Neural cell (in vitro differentiated cells): ENCODE results near the gene MAP2K4. TPM values are rescaled to one million over a fixed set of nuclear protein-coding genes. Genes with fewer than 3 reads are reported as not detected.

Experiments
- H2AFZ ChIP-seq: fragments of 200-600, 300-800 bp; sonication (generic), shearing (Covaris generic); 2 replicates; pipeline ENCODE4 v1.6.0; 2014; ENCODE audit warnings: low read depth, mild to moderate bottlenecking, antibody characterized with exemption, low read length, moderate library complexity
- H3F3A ChIP-seq: fragments of 200-600 bp; shearing (Covaris generic); 2 replicates; pipeline ENCODE4 v1.6.1; 2016; ENCODE audit warnings: mild to moderate bottlenecking, moderate library complexity, mixed read lengths, antibody characterized with exemption, low read length; ENCODE audit not compliant: insufficient read depth, poor library complexity, severe bottlenecking
- H3K27ac ChIP-seq: fragments of 200-600, 300-800 bp; sonication (generic), shearing (Covaris generic); 2 replicates; pipeline ENCODE4 v1.5.1; 2014; ENCODE audit warnings: mild to moderate bottlenecking, low read length, moderate library complexity
- H3K27me3 ChIP-seq: fragments of 300-800, 200-600 bp; sonication (generic), shearing (Covaris generic); 2 replicates; pipeline ENCODE4 v1.6.0; 2014; ENCODE audit warnings: mild to moderate bottlenecking, low read depth, low read length, moderate library complexity; ENCODE audit not compliant: insufficient read depth
- H3K36me3 ChIP-seq: fragments of 300-800, 200-600 bp; sonication (generic), shearing (Covaris generic); 2 replicates; pipeline ENCODE4 v1.5.1; 2014; ENCODE audit warnings: mild to moderate bottlenecking, antibody characterized with exemption, low read length, moderate library complexity; ENCODE audit not compliant: insufficient read depth
- H3K4me2 ChIP-seq: fragments of 300-800, 200-600 bp; sonication (generic), shearing (Covaris generic); 2 replicates; pipeline ENCODE4 v1.6.0; 2014; ENCODE audit warnings: mild to moderate bottlenecking, low read length
- H3K4me3 ChIP-seq: fragments of 300-800, 200-600 bp; sonication (generic), shearing (Covaris generic); 2 replicates; pipeline ENCODE4 v1.5.1; 2014; ENCODE audit warnings: mild to moderate bottlenecking, low read length, moderate library complexity
- H3K79me2 ChIP-seq: fragments of 200-600 bp; shearing (Covaris generic); replicated peaks from 2 replicates; pipeline ENCODE4 v1.6.0; 2014; ENCODE audit warnings: mild to moderate bottlenecking, low read length, moderate library complexity; ENCODE audit not compliant: insufficient read depth
- H3K9ac ChIP-seq: fragments of 300-800, 200-600 bp; sonication (generic), shearing (Covaris generic); 2 replicates; pipeline ENCODE4 v1.6.1; 2016; ENCODE audit warnings: mild to moderate bottlenecking, low read length, mixed read lengths
- H3K9me2 ChIP-seq: fragments of 200-600 bp; shearing (Covaris generic); 2 replicates; pipeline ENCODE4 v1.6.1; 2016; ENCODE audit warnings: mild to moderate bottlenecking, low read length, mixed read lengths; ENCODE audit not compliant: insufficient read depth
- H3K9me3 ChIP-seq: fragments of 200-600, 300-800 bp; sonication (generic), shearing (Covaris generic); 2 replicates; pipeline ENCODE4 v1.6.1; 2016; ENCODE audit warnings: mild to moderate bottlenecking, mixed run types, low read length, moderate library complexity, mixed read lengths
- H4K20me1 ChIP-seq: fragments of 200-600 bp; shearing (Covaris generic); 2 replicates; pipeline ENCODE4 v1.6.1; 2016; ENCODE audit warnings: mild to moderate bottlenecking, mixed run types; ENCODE audit not compliant: insufficient read depth
- EP300 ChIP-seq: fragments of 450-650 bp; conservative IDR thresholded peaks from 2 replicates; pipeline ENCODE4 v1.6.1; 2014; ENCODE audit warnings: antibody characterized with exemption, mild to moderate bottlenecking, moderate library complexity; ENCODE audit not compliant: poor library complexity, severe bottlenecking
- EZH2 ChIP-seq: fragments of 200-600, 300-800 bp; shearing (Covaris generic), sonication (generic); IDR thresholded peaks from 2 replicates; pipeline ENCODE4 v1.6.1; 2014; ENCODE audit warnings: antibody characterized with exemption, low read length, borderline replicate concordance, mild to moderate bottlenecking; ENCODE audit not compliant: insufficient read depth, poor library complexity, severe bottlenecking
- MXI1 ChIP-seq: fragments of 450-650 bp; conservative IDR thresholded peaks from 2 replicates; pipeline ENCODE4 v1.6.1; 2014; ENCODE audit warnings: antibody characterized with exemption, mild to moderate bottlenecking; ENCODE audit not compliant: poor library complexity, severe bottlenecking
- POLR2AphosphoS5 ChIP-seq: IDR thresholded peaks from 2 replicates; pipeline ENCODE4 v1.6.1; 2012
- RAD21 ChIP-seq: fragments of 450-650 bp; conservative IDR thresholded peaks from 2 replicates; pipeline ENCODE4 v1.6.1; 2014; ENCODE audit warnings: antibody characterized with exemption, mild to moderate bottlenecking, moderate library complexity
- SMC3 ChIP-seq: fragments of 450-650 bp; conservative IDR thresholded peaks from 2 replicates; pipeline ENCODE4 v1.6.1; 2014; ENCODE audit warnings: antibody characterized with exemption, mild to moderate bottlenecking, moderate library complexity; ENCODE audit not compliant: poor library complexity
- TAF1 ChIP-seq: IDR thresholded peaks from 2 replicates; pipeline ENCODE4 v1.6.1; 2012; ENCODE audit warnings: low read depth
- polyA plus RNA-seq: library from polyadenylated mRNA; depleted of rRNA; stranded (reverse); fragments of >200 nt; gene quantifications from 2 replicates; pipeline ENCODE4 v1.2.3, GENCODE V29; 2014
- TF ChIP-seq, protein P1 (sequence below): fragments of 450-650 bp; IDR thresholded peaks from 2 replicates; pipeline ENCODE4 v1.5.1; 2014; ENCODE audit warnings: antibody characterized with exemption, mild to moderate bottlenecking, moderate library complexity; ENCODE audit not compliant: poor library complexity, severe bottlenecking
- TF ChIP-seq, protein P2 (sequence below): IDR thresholded peaks from 2 replicates; pipeline ENCODE4 v1.6.1; 2012; ENCODE audit warnings: borderline replicate concordance

Gene MAP2K4
- polyA plus RNA-seq, 1 donor from 2014 or later = 78.4 TPM

DNA sequence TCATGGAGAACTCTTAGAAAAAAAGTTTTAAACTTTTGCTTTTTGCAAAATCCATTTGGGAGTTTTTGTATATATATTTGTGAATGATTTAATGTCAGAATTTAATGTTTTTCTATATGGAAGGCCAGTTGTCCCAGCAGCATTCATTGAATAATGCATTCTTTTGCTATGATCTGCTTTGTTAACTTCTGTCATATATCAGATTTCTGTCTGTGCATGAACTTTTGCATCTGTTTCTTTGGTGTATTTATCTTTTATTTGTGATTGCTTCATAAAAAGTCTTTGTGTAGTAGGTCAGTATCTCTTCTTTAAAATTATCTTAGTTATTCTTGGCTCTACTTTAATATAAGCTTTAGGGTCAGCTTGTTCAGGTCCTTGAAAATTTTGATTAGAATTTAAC lies 84.2 kb downstream of the MAP2K4 start:
- H3K4me3 ChIP-seq = no peak overlapping the region
- no peaks in the 10 kb centered on the region for H4K20me1 ChIP-seq
- no peaks in the 10 kb centered on the region for H3F3A ChIP-seq
- no peaks in the 10 kb centered on the region for H3K79me2 ChIP-seq
- no peaks in the 10 kb centered on the region for H3K36me3 ChIP-seq
- H3K9me3 ChIP-seq = no peaks in the 10 kb centered on the region
- no peaks in the 10 kb centered on the region for H3K27me3 ChIP-seq
- no peaks in the 10 kb centered on the region for H3K9me2 ChIP-seq
- H3K9ac ChIP-seq = no peak overlapping the region
- no peak overlapping the region for H3K4me2 ChIP-seq
- no peak overlapping the region for H3K27ac ChIP-seq
- TF ChIP-seq, protein P1, sequence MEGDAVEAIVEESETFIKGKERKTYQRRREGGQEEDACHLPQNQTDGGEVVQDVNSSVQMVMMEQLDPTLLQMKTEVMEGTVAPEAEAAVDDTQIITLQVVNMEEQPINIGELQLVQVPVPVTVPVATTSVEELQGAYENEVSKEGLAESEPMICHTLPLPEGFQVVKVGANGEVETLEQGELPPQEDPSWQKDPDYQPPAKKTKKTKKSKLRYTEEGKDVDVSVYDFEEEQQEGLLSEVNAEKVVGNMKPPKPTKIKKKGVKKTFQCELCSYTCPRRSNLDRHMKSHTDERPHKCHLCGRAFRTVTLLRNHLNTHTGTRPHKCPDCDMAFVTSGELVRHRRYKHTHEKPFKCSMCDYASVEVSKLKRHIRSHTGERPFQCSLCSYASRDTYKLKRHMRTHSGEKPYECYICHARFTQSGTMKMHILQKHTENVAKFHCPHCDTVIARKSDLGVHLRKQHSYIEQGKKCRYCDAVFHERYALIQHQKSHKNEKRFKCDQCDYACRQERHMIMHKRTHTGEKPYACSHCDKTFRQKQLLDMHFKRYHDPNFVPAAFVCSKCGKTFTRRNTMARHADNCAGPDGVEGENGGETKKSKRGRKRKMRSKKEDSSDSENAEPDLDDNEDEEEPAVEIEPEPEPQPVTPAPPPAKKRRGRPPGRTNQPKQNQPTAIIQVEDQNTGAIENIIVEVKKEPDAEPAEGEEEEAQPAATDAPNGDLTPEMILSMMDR = no peak
- TF ChIP-seq MXI1 = no peak
- TF ChIP-seq SMC3 = no peak
- TF ChIP-seq TAF1 = no peak
- TF ChIP-seq EP300 = no peak
- TF ChIP-seq POLR2AphosphoS5 = no peak
- TF ChIP-seq EZH2 = no peak
- no peak for TF ChIP-seq RAD21
- TF ChIP-seq, protein P2, sequence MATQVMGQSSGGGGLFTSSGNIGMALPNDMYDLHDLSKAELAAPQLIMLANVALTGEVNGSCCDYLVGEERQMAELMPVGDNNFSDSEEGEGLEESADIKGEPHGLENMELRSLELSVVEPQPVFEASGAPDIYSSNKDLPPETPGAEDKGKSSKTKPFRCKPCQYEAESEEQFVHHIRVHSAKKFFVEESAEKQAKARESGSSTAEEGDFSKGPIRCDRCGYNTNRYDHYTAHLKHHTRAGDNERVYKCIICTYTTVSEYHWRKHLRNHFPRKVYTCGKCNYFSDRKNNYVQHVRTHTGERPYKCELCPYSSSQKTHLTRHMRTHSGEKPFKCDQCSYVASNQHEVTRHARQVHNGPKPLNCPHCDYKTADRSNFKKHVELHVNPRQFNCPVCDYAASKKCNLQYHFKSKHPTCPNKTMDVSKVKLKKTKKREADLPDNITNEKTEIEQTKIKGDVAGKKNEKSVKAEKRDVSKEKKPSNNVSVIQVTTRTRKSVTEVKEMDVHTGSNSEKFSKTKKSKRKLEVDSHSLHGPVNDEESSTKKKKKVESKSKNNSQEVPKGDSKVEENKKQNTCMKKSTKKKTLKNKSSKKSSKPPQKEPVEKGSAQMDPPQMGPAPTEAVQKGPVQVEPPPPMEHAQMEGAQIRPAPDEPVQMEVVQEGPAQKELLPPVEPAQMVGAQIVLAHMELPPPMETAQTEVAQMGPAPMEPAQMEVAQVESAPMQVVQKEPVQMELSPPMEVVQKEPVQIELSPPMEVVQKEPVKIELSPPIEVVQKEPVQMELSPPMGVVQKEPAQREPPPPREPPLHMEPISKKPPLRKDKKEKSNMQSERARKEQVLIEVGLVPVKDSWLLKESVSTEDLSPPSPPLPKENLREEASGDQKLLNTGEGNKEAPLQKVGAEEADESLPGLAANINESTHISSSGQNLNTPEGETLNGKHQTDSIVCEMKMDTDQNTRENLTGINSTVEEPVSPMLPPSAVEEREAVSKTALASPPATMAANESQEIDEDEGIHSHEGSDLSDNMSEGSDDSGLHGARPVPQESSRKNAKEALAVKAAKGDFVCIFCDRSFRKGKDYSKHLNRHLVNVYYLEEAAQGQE = no peak
- no peak overlapping the region for H2AFZ ChIP-seq

DNA sequence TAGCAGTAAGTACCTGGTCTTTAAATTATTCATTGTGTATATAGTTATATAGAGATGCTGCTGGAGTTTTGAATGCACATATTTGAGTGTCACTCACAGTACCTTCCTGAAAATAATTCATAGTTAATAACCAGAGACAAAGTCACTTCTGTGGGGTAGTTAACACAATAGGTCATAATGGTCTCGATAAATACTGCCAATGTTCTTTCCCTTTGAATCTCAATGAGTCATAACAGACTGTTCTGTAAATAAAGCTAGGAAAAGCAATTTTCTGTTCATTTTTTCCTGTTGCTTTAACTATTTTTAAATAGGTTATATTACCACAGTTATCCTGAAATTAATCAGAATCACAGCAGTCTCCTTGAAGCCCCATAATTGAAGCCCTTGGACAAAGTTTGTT lies 87.2 kb downstream of the MAP2K4 start:
- Histone ChIP-seq H3K27me3 (no peaks in the 10 kb centered on the region), H2AFZ (no peak overlapping the region), H4K20me1 (no peaks in the 10 kb centered on the region), H3K9me3 (no peaks in the 10 kb centered on the region), H3K4me2 (no peak overlapping the region), H3K4me3 (no peak overlapping the region), H3K36me3 (no peaks in the 10 kb centered on the region), H3K79me2 (no peaks in the 10 kb centered on the region), H3K27ac (no peak overlapping the region), H3K9ac (no peak overlapping the region), H3K9me2 (no peaks in the 10 kb centered on the region), H3F3A (no peaks in the 10 kb centered on the region)
- TF ChIP-seq, protein P1 = no peak
- TF ChIP-seq EP300 (no peak), POLR2AphosphoS5 (no peak), RAD21 (no peak), EZH2 (no peak), SMC3 (no peak), TAF1 (no peak), MXI1 (no peak)
- TF ChIP-seq, protein P2 = no peak
